ENCODE data around the gene CREB5. TPM values are rescaled to one million over a fixed set of nuclear protein-coding genes. Genes with fewer than 3 reads are reported as not detected.

Gene CREB5
- total RNA-seq, 1 experiment from 2014 or later, result 0.49 TPM

GRCh38 chr7:28570113-28570969, 158.0 kb downstream of the CREB5 start:
- Histone ChIP-seq H3K9me3 (ENCODE audit: control insufficient read depth in 1 of 2, insufficient read depth in 1 of 2, low read depth in 1 of 2, low read length in 2 of 2) (no peaks in the 10 kb centered on the region), H2AFZ (ENCODE audit: low read depth, low read length, poor library complexity, severe bottlenecking) (no peak overlapping the region), H3K9me2 (ENCODE audit: insufficient read depth) (no peaks in the 10 kb centered on the region), H3K79me2 (ENCODE audit: insufficient read depth, low read length) (no peaks in the 10 kb centered on the region), H3K9ac (ENCODE audit: low read length) (no peak overlapping the region), H3K4me2 (ENCODE audit: low read length) (no peak overlapping the region), H3K27me3 (ENCODE audit: insufficient read depth, low read length) (peaks cover 81% of the 10 kb centered on the region), H3K27ac (ENCODE audit: low read depth, low read length) (no peak overlapping the region), H3K4me1 (ENCODE audit: control insufficient read depth in 1 of 2, insufficient read depth in 2 of 2, low read length in 2 of 2) (no peaks in the 10 kb centered on the region), H4K20me1 (ENCODE audit: insufficient read depth) (no peaks in the 10 kb centered on the region), H3K36me3 (ENCODE audit: control insufficient read depth in 1 of 2, insufficient read depth in 2 of 2, low read length in 2 of 2) (no peaks in the 10 kb centered on the region), H3K4me3 (replicated peaks in 1 of 2; ENCODE audit: low read depth in 1 of 2, low read length in 2 of 2) (no peak overlapping the region)
- no peak for ATAC-seq
- no TSS peak for BruUV-seq (replicated peaks)
- TF ChIP-seq ZBTB33 (IDR thresholded peaks at IDR 0.05; ENCODE audit: extremely low read depth, insufficient replicate concordance, low read length) (no peak), MAX (IDR thresholded peaks at IDR 0.05) (no peak), CBX3 (IDR thresholded peaks at IDR 0.05; ENCODE audit: low read depth) (no peak), YY1 (IDR thresholded peaks at IDR 0.05; ENCODE audit: extremely low read depth, insufficient replicate concordance, low read depth, low read length) (no peak), CEBPB (IDR thresholded peaks at IDR 0.05; ENCODE audit: low read depth) (no peak), REST (IDR thresholded peaks at IDR 0.05; ENCODE audit: low read depth) (no peak), ELF1 (IDR thresholded peaks at IDR 0.05; ENCODE audit: borderline replicate concordance, low read depth) (no peak), EGR1 (IDR thresholded peaks at IDR 0.05; ENCODE audit: low read depth) (no peak)
- no peak for DNase-seq (ENCODE audit: low read depth, low spot score)
- CTCF ChIA-PET, result no interaction called here
- intact Hi-C loops (cut with micrococcal nuclease), result no loop called here
- POLR2A ChIA-PET, result no interaction called here
- RAD21 ChIA-PET (ENCODE audit: low non-redundant PET in 1 of 2, low total read pairs in 2 of 2, uncharacterized antibody in 2 of 2, unreplicated experiment in 2 of 2), result no interaction called here
